ENCODE data around the gene PPP1R36.

GRCh38 chr14:64508215-64508776 is 41.5 kb upstream of the PPP1R36 start:
- TF ChIP-seq CTCF (IDR thresholded peaks at IDR 0.05) (no peak), POLR2A (IDR thresholded peaks at IDR 0.05; ENCODE audit: low read depth) (no peak), EP300 (IDR thresholded peaks at IDR 0.05) (no peak)

All from esophagus muscularis mucosa (tissue), 4 donors.